Left lobe of liver (tissue), 2 donors: ENCODE data around the gene HDC. TPM values are rescaled to one million over a fixed set of nuclear protein-coding genes. Genes with fewer than 3 reads are reported as not detected.

ENCODE experiments used
- ATAC-seq: fragments of 200-7000 bp; cut with Tn5 transposase; one replicate; pipeline ENCODE4 v1.9.1; 2020; ENCODE audit warnings: mild to moderate bottlenecking, moderate library complexity
- DNase-seq: peaks from one replicate; pipeline ENCODE4 v3.0.0-alpha.2; 2020; ENCODE audit warnings: low spot score
- total RNA-seq: library from RNA; stranded (reverse); gene quantifications from one replicate; pipeline ENCODE4 v1.2.1, GENCODE V29; 2021
- donor health status: DM: no; HTN: no; CAD: no; lungs with moderate emphysema.
- donor health status: DM: no; HTN: yes; CAD: no.

HDC gene
- total RNA-seq, 1 donor from 2014 or later, result 0.23 TPM

GRCh38 chr15:50229336-50229735 is 36.2 kb downstream of the HDC start:
- no peak for ATAC-seq

GRCh38 chr15:50228866-50229265 is 36.7 kb downstream of the HDC start:
- DNase-seq (no peak), ATAC-seq (no peak)

More at GRCh38 chr15:50229336-50229735, 36.2 kb downstream of the HDC start:
- no peak for DNase-seq

GRCh38 chr15:50227076-50227475 is 38.5 kb downstream of the HDC start:
- DNase-seq, result no peak
- peak; percentile 52 for ATAC-seq

DNA sequence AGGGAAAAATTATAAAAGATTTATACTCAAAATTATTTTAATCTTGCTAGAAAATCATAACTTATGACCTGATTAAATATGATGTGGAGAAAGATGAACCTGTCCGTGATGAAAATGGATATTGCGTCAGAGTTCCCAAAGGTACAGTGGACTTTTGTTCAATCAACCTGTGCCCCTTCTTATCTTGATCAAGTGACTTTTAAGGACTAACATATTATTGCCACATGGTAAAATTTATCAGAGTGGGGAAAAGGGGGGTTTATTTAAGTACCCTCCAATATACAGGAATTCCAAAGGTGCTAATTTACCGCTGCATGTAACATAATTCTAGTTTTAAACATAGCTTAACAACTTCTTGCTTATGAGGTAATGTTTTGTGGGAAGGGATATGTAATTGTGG is 39.6 kb downstream of the HDC start:
- DNase-seq, result no peak
- peak; percentile 42 for ATAC-seq

DNA sequence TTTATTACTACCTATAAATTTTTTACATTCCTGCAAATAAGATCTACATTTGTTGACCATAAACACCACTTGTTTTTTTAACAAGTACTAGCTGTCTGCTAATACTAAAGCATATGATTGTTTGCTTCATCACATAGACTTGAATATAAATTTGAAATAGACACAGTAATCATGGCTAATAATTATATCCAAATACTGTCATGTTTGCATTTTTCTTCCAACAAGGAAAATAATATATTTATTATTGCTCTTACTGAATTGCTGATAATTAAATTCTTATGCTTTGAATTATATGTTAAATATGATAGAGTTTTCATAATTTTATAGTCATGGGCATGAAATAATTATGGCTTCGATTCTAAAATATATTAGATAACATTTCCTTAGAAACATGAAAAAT is 40.5 kb downstream of the HDC start:
- no peak for ATAC-seq
- no peak for DNase-seq

DNA sequence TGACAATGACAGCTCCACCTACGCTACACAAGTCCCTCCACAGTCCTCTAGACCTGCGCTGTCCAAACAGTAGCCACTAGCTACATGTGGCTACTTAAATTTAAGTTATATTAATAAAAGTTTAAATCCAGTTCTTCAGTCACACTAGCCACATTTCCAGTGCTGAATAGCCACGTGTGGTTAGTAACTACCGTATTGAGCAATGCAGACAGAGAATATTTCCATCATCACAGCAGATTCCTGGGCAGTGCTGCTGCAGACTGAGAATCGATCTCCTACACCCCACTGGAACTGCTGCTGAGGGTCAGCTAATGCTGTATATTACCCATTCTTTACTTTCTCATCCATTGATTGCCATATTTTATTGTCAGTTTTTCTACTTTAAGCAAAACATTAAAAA is 40.9 kb downstream of the HDC start:
- peak; percentile 56 for DNase-seq
- ATAC-seq, result peak; percentile 75

DNA sequence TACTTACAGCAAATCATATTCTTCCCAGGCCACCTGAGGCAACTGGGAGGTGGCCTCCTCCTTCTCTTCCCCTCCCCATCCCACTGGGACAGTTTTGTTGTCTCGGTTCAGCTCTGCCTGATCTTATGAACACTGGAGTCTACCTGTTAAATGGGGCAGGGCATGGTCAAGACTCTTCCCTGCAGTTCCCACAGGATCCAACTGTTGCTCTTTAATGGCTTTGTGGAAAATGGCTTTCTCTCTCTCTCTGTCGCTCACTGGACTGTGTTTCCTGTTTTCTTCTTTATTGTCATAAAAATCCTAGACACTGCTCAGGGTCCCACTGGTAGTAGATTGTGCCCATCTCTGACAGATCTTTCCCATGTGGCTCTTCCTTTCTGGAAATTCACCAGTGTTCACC is 43.3 kb downstream of the HDC start:
- no peak for ATAC-seq
- no peak for DNase-seq

DNA sequence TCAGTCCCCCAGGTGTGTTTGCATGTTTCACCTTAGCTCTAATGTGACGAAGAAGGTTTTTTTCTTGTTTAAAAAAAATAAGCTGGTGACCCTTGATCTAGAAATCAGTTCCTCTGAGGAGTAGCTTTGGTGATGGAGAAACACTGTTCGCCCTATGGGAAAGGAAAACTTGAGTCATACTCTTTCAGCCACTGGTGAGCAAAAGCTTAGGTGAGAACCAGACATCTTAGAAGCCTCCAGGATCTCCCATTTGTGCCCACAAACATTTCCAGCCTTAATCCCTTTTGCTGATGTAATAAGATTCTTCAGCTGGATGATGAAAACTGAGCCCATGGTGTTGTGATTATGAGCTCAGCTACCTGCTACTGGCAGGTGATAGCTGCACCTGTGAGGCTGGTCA is 45.7 kb downstream of the HDC start:
- ATAC-seq, result no peak
- DNase-seq, result no peak

GRCh38 chr15:50218691-50219090 is 46.8 kb downstream of the HDC start:
- no peak for DNase-seq
- no peak for ATAC-seq

DNA sequence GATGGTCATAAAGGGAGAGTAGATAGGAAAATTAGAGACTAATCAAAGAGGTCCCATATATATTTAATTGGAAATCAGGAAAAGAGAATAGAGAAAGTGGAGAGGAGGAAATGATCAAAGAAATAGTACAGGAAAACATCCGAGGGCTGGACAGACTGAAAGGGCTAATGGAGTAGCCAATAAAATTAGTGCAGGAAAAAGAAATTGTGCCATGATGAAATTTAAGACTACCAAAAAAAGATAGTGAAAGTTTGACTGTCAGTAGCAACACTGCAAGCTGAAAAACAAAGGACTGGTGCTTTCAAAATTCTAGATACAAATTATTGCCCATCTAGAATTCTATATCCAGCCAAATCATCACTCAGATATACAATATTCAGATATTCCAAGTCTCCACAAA is 47.2 kb downstream of the HDC start:
- ATAC-seq (no peak), DNase-seq (no peak)

GRCh38 chr15:50210462-50211157 is 54.9 kb downstream of the HDC start:
- DNase-seq (no peak), ATAC-seq (peak; percentile 21)

- no peak for DNase-seq
- ATAC-seq, result no peak
Observed at GRCh38 chr15:50209809-50210208, 55.7 kb downstream of the HDC start.

DNA sequence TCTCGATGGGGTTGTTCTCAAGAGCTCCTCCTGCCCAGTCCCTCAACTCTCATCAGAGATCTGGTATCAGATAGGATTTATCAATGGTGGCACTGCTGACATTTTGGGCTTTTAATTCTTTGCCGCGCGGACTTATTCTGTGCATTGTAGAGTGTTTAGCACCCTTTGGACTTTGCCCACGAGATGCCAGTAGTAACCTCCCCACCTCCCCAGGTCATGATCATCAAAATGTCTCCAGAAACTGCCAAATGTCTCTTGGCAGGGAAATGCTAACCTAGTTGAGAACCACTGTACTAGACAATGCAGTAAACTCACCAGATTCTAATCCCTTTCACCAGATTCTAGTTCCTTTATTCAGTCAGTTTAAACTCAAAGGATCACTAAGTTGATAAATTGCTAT is 59.5 kb downstream of the HDC start:
- no peak for DNase-seq
- peak; percentile 68 for ATAC-seq

- DNase-seq, result no peak
- no peak for ATAC-seq
Observed at GRCh38 chr15:50202003-50202402, 63.5 kb downstream of the HDC start.

DNA sequence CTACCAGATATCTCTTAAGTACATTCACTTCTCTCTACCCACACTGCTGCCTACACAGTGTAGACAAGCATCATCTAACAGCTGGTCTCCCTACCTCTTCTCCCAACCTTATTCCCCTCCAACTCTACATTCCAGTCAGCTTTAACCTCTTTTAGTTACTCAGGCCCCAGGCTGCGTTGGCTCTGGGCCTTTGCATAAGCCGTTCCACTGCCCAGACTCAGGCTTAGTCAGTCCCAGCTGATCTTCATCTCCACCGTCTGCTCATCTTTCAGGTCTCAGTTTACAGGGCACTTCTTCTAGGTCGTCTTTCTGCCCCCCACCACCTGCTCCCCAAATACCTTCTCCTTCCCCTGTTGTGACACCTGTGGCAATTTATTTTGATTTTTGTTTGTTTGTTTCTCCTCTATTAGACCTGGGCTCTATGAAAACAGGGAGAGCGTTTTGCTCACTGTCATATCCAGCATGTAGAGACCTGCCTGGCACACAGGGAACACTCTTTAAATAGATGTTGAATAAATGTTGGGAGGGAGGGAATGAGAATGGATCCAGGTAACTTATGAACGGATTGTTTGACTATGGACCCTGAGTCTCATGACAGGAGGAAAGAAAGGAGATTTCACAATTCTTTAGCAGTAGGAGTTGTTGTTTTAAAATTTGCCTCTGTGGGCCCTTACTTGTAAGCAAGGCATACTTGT is 72.5 kb downstream of the HDC start:
- peak; percentile 16 for ATAC-seq
- no peak for DNase-seq

DNA sequence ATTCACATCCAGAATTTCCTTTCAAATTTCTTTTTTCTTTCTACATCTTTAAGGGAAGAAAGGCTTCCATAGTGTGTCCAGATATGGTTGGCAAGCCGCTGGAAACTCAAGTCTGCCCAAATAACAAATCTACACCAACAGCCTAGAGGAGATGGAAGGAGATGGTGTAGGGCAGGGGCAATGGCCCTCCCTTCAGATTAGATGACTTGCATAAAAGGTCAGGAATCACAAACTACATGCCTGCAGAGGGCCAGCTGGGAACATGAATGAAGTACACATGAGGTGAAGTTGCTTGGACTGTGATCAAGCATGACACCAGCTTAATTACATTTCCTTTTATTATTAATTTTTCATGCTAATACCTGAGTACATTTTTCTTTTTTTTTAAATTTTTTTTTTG is 73.4 kb downstream of the HDC start:
- ATAC-seq (no peak), DNase-seq (no peak)

Other genes with a start within 250 kb of the HDC start
- gene ATP8B4, start 146.5 kb downstream of the HDC start, total RNA-seq, result 6.8 TPM
- gene SLC27A2, start 83.5 kb downstream of the HDC start, total RNA-seq, result 153 TPM
- 6.0 TPM for gene GABPB1, start 89.5 kb upstream of the HDC start, total RNA-seq
- 27.4 TPM for gene USP8, start 158.7 kb upstream of the HDC start, total RNA-seq